Left ventricle myocardium inferior (tissue), 1 donor: ENCODE data around the gene BAG2. TPM values are rescaled to one million over a fixed set of nuclear protein-coding genes. Genes with fewer than 3 reads are reported as not detected.

Source experiments
- DNase-seq: peaks from one replicate; pipeline ENCODE4 v3.0.0-alpha.2; 2020
- H3K27ac ChIP-seq: fragments of 200-600 bp; replicated peaks from 2 replicates; pipeline ENCODE4 v1.8.0; 2021
- H3K27me3 ChIP-seq: fragments of 200-600 bp; 2 replicates; pipeline ENCODE4 v1.8.0; 2021; ENCODE audit warnings: low read depth
- H3K36me3 ChIP-seq: fragments of 200-600 bp; 2 replicates; pipeline ENCODE4 v1.8.0; 2021
- H3K4me1 ChIP-seq: fragments of 200-600 bp; 2 replicates; pipeline ENCODE4 v1.8.0; 2021
- H3K4me3 ChIP-seq: fragments of 200-600 bp; 2 replicates; pipeline ENCODE4 v1.8.0; 2021; ENCODE audit warnings: mild to moderate bottlenecking, moderate library complexity
- H3K9me3 ChIP-seq: fragments of 200-600 bp; replicated peaks from 2 replicates; pipeline ENCODE4 v1.8.0; 2021
- CTCF ChIP-seq: fragments of 200-600 bp; IDR thresholded peaks from 2 replicates; pipeline ENCODE4 v1.8.0; 2021; ENCODE audit warnings: antibody characterized with exemption, mild to moderate bottlenecking, borderline replicate concordance
- intact Hi-C: fragments of 100-400 bp; cut with micrococcal nuclease; formaldehyde crosslinking; loops from one replicate; pipeline ENCODE4 v1.11.0; 2022
- long read RNA-seq: library from polyadenylated mRNA; unstranded; transcript quantifications from one replicate; pipeline ENCODE4 v2.0.0, GENCODE V29; 2021
- total RNA-seq: library from RNA; stranded (reverse); fragmentation: NEBNext Ultra II Directional; extraction: Animal tissue kit (Norgen Biotek cat#: 25700); gene quantifications from one replicate; pipeline ENCODE4 v1.2.1, GENCODE V29; 2021
- donor health status: DM: no; HTN: yes; CAD: no; lungs with severe emphysema.

Gene BAG2
- 11.2 TPM for total RNA-seq
- long read RNA-seq, full-length matches to known transcripts = 62 of 70 reads
- long read RNA-seq, partial matches to known transcripts = 0 of 70 reads
- long read RNA-seq, other reads (novel, unspliced or antisense) = 8 of 70 reads

- Histone ChIP-seq H3K27ac (peak within 1 kb of the TSS; percentile 95), H3K36me3 (peaks cover 7% of the 10 kb centered on the region), H3K9me3 (no peaks in the 10 kb centered on the region), H3K27me3 (no peaks in the 10 kb centered on the region), H3K4me3 (peak within 1 kb of the TSS; percentile 83), H3K4me1 (peaks cover 55% of the 10 kb centered on the region)
- TF ChIP-seq CTCF = peak; percentile 45
- DNase-seq = peak; percentile 90
- intact Hi-C loops = no loop called here
Measured at GRCh38 chr6:57172136-57173055, at the start of gene BAG2. Gene BAG2, plus strand, starts transcription at chr6:57172326. Its CDS starts 372 bp downstream, at chr6:57172698.

GRCh38 chr6:57123111-57123510 lies 49.0 kb upstream of the BAG2 start:
- DNase-seq = no peak
- no peaks in the 10 kb centered on the region for H3K9me3 ChIP-seq
- H3K36me3 ChIP-seq = no peaks in the 10 kb centered on the region
- no peak for TF ChIP-seq CTCF
- H3K27ac ChIP-seq = no peak overlapping the region
- no peak overlapping the region for H3K4me3 ChIP-seq
- no peaks in the 10 kb centered on the region for H3K27me3 ChIP-seq
- intact Hi-C loops = no loop called here
- H3K4me1 ChIP-seq = peaks cover 14% of the 10 kb centered on the region

GRCh38 chr6:57127763-57128162 lies 44.4 kb upstream of the BAG2 start:
- Histone ChIP-seq H3K4me3 (no peak overlapping the region), H3K27ac (no peak overlapping the region), H3K9me3 (no peaks in the 10 kb centered on the region), H3K27me3 (no peaks in the 10 kb centered on the region), H3K36me3 (peaks cover 3% of the 10 kb centered on the region), H3K4me1 (peaks cover 31% of the 10 kb centered on the region)
- TF ChIP-seq CTCF = no peak
- intact Hi-C loops = no loop called here
- no peak for DNase-seq

GRCh38 chr6:57130661-57131177 lies 41.4 kb upstream of the BAG2 start:
- no peak for TF ChIP-seq CTCF
- Histone ChIP-seq H3K27ac (no peak overlapping the region), H3K9me3 (no peaks in the 10 kb centered on the region), H3K36me3 (peaks cover 32% of the 10 kb centered on the region), H3K4me3 (no peak overlapping the region), H3K4me1 (peaks cover 24% of the 10 kb centered on the region), H3K27me3 (no peaks in the 10 kb centered on the region)
- intact Hi-C loops = no loop called here
- no peak for DNase-seq

- no peak for DNase-seq
- H3K4me1 ChIP-seq = peaks cover 17% of the 10 kb centered on the region
- no peaks in the 10 kb centered on the region for H3K27me3 ChIP-seq
- H3K9me3 ChIP-seq = no peaks in the 10 kb centered on the region
- no peak for TF ChIP-seq CTCF
- H3K36me3 ChIP-seq = peaks cover 48% of the 10 kb centered on the region
- intact Hi-C loops = no loop called here
- no peak overlapping the region for H3K4me3 ChIP-seq
- no peak overlapping the region for H3K27ac ChIP-seq
Measured at GRCh38 chr6:57134954-57135353, 37.2 kb upstream of the BAG2 start.
